GM12801 (cell line): Measurements from ENCODE around the gene BLM.

ENCODE experiments used
- TF ChIP-seq, protein P1 (sequence below): IDR thresholded peaks from one replicate; pipeline ENCODE4 v1.5.1; 2011; ENCODE audit warnings: control low read depth; ENCODE audit not compliant: insufficient read length; ENCODE audit errors: extremely low read depth

The BLM gene

DNA sequence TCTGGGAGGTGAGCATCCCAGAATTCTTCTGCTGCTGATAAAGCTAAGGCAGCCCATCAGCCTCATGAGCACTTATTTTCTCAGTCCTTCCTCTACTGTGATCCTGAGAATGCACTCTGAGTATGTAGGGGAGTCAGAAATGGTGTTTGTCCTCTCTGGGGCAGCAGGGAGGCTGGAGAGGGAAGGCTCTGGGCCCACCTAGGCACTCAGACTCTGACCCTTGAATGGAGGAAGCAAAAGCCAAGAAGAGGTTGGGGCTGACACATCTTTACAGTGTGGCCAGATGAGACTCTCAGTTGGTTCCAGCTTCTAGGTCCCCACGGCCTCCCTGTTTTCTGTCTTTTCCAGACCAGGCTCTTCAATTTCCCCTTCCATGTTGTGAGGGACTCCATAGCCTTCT lies 36.1 kb upstream of the BLM start:
- TF ChIP-seq, protein P1, sequence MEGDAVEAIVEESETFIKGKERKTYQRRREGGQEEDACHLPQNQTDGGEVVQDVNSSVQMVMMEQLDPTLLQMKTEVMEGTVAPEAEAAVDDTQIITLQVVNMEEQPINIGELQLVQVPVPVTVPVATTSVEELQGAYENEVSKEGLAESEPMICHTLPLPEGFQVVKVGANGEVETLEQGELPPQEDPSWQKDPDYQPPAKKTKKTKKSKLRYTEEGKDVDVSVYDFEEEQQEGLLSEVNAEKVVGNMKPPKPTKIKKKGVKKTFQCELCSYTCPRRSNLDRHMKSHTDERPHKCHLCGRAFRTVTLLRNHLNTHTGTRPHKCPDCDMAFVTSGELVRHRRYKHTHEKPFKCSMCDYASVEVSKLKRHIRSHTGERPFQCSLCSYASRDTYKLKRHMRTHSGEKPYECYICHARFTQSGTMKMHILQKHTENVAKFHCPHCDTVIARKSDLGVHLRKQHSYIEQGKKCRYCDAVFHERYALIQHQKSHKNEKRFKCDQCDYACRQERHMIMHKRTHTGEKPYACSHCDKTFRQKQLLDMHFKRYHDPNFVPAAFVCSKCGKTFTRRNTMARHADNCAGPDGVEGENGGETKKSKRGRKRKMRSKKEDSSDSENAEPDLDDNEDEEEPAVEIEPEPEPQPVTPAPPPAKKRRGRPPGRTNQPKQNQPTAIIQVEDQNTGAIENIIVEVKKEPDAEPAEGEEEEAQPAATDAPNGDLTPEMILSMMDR: no peak

DNA sequence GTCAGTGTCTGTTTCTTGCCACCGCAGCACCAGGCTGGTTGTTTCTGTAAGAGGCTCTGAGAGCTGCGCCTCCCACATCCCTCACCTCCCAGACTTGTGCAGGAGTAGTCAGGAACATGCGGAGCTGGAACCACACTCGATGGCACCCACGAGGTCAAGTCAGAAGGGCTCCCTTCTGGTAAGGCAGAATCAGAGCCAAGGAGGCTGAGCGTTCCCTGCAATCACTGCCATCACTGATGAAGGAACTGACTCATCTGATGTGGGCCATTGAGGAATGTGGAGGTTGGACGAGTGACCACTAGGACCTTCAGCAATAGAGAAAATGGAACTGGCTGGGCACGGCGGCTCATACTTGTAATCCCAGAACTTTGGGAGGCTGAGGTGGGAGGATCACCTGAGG lies 35.7 kb upstream of the BLM start:
- TF ChIP-seq, protein P1: no peak

DNA sequence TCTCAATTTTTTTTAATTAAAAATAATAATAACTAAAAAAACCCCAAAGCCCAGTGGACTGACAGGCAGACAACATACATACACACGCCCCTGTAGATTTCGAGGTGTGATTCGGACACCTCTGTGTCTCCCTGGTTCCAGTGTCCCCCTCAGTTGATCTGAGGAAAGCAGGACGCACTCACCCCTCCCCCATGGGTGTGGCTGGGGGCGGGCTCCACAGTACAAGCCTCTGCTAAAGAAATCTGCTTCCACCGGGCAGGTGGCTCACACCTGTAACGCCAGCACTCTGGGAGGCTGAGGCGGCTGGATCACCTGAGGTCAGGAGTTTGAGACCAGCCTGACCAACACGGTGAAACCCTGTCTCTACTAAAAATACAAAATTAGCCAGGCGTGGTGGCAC lies 33.8 kb upstream of the BLM start:
- TF ChIP-seq, protein P1: no peak

DNA sequence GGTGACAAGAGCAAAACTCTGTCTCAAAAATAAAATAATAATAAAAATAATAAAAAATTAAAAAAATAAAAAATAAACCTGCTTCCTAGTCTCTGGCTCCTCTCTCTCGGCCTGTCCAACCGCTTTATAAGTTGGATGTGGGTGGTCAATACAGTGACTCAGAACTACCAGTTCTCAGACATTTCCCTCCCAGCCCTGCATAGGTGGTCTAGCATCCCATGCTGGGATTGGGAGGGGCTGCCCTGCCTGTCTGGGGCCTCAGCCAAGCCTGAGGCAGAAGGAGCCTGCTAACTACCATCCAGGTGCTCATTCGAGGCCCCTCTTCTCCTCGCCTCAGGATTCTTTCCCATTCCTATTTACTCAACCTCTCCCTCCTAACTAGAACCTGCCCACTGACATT lies 33.3 kb upstream of the BLM start:
- TF ChIP-seq, protein P1: no peak

DNA sequence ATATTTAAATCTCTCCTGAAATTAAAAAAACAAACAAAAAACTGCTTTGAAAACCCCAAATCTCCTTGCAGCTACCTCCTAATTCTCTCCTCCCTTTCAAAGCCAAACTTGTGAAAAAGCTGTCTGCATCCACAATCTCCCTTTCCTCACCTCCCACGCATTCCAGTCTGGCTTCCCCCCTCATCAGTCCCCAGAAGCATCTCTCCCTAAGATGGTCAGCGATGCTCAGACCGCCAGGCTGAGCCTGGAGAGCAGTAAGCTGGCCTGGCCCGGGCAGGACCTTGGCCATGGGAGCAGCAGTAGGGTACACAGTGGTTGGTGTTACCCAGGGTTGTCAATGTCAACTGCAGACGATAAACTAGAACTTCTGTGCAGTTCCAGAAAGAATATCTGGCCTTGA lies 32.9 kb upstream of the BLM start:
- TF ChIP-seq, protein P1: no peak

DNA sequence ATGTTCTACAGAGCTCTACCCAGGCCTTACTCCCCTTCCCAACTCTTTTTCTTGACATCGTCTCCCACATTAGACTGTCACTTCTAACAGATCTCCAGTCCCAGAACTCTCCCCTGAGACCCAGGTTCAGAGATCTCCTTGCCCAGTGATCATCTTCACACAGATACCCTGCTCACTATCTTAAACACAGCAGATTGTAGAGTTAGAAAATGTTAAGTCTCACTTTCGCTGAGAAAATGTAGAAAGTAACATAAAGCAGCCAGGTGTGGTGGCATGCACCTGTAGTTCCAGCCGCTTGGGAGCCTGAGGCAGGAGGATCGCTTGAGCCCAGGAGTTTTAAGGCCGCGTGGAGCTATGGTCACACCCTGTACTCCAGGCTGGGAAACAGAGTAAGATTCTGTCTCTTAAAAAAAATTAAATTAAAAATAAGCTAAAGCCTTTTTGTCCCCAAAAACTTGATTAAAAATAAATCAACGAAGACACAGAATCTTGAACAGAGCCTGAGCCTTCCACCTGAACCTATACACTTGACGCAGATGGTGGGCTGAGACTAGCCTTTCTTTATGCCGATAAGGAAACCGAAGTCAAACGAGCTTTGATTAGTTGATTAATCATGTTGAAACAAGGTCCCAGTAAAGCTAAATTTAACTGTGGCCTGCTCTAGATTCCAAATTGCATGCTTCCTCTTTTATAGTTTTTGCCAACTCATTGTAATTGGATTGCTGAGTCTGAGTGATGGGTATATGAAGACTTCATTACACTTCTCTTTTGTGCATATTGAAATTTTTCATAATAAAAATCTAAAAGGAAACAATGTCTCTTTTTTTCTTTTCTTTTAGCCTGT lies 31.3 kb upstream of the BLM start:
- TF ChIP-seq, protein P1: no peak

DNA sequence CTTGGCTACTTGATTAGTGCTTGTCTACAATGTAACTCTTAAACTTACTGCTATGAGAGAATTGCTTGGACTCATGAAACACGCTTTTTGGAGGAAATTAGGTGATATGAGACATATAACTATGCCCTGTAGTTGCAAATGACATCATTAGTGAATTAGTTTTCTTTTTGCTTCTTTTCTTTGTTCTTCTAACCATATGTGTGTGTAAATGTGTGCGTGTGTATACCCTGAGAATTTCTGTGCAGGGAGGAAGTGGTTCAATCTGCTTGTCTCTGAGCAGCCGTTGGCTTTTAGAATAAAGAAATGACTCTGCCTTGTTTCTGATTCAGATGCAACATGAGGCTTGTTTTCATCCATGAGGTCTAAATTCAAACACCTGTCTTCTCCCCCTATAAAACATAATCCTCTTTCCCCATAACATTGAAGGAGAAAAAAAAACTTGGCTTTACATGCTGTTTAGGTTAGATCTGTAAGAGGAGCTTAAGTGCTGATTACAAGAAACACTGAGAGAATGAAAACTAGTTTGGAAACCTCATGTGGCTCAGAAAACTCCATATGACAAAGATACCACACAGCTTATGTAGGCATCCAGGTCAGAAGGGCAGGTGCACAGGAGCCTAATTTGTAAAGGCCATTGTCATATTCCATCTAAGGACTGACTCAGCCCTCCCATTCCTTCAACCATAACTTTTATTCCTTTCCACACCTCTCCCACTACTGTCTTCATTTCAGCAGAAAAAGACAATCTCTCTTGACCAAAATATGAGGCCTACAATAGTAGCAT lies 30.5 kb upstream of the BLM start:
- TF ChIP-seq, protein P1: no peak
